Vagina (tissue), 2 donors: Measurements from ENCODE around the gene PLEKHA5.

ENCODE experiments used
- POLR2A ChIP-seq, 2 donors: fragments of 450-650 bp; IDR thresholded peaks; one replicate each; pipeline ENCODE4 v1.6.1; 2017; ENCODE audit warnings: antibody characterized with exemption in 2 of 2, mild to moderate bottlenecking in 2 of 2, moderate library complexity in 2 of 2
- POLR2AphosphoS5 ChIP-seq, 2 donors: sonication (generic); formaldehyde crosslinking; IDR thresholded peaks; one replicate each; pipeline ENCODE4 v1.9.0; 2017; ENCODE audit warnings: antibody characterized with exemption in 2 of 2, mild to moderate bottlenecking in 2 of 2, low read depth in 1 of 2; ENCODE audit not compliant: insufficient read depth in 1 of 2
- TF ChIP-seq, protein P1 (sequence below), 3 experiments: fragments of 450-650 bp in 2 of 3; fragments of 200-600 bp in 1 of 3; sonication (generic) in 1 of 3; IDR thresholded peaks; one replicate each; pipeline ENCODE4 v1.5.1; 2017 to 2019; ENCODE audit warnings: antibody characterized with exemption in 3 of 3, mild to moderate bottlenecking in 2 of 3, moderate library complexity in 2 of 3

DNA sequence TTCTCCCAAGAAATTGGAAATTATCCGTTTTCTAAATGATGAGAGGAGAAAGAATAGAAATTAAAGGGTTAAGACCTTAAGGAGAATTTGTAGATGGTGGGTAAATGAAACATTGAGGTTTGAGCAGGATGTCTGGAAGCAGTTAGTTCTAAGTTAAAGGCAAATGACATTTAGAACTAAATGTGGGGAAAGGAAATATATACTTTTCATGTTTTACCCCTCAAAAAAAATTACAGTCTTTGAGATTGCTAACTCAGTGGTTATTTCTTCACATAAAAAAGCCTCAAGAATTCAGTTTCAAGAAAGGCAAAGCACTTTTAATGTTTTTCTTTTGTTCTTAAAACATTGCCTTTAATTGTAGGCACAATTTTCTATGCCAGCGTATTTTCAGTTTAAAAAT, 114.0 kb downstream of the PLEKHA5 start:
- TF ChIP-seq, protein P1, sequence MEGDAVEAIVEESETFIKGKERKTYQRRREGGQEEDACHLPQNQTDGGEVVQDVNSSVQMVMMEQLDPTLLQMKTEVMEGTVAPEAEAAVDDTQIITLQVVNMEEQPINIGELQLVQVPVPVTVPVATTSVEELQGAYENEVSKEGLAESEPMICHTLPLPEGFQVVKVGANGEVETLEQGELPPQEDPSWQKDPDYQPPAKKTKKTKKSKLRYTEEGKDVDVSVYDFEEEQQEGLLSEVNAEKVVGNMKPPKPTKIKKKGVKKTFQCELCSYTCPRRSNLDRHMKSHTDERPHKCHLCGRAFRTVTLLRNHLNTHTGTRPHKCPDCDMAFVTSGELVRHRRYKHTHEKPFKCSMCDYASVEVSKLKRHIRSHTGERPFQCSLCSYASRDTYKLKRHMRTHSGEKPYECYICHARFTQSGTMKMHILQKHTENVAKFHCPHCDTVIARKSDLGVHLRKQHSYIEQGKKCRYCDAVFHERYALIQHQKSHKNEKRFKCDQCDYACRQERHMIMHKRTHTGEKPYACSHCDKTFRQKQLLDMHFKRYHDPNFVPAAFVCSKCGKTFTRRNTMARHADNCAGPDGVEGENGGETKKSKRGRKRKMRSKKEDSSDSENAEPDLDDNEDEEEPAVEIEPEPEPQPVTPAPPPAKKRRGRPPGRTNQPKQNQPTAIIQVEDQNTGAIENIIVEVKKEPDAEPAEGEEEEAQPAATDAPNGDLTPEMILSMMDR (IDR thresholded peaks at IDR 0.05), result no peak
- TF ChIP-seq POLR2AphosphoS5 (IDR thresholded peaks at IDR 0.05; ENCODE audit: insufficient read depth in 1 of 2, low read depth in 1 of 2) (no peak), POLR2A (IDR thresholded peaks at IDR 0.05) (no peak)
